Neural cell (in vitro differentiated cells): ENCODE measurements around the gene DDI1. TPM values are rescaled to one million over a fixed set of nuclear protein-coding genes. Genes with fewer than 3 reads are reported as not detected.

Experiments
- H2AFZ ChIP-seq: fragments of 200-600, 300-800 bp; sonication (generic), shearing (Covaris generic); 2 replicates; pipeline ENCODE4 v1.6.0; 2014; ENCODE audit warnings: low read depth, mild to moderate bottlenecking, antibody characterized with exemption, low read length, moderate library complexity
- H3F3A ChIP-seq: fragments of 200-600 bp; shearing (Covaris generic); 2 replicates; pipeline ENCODE4 v1.6.1; 2016; ENCODE audit warnings: mild to moderate bottlenecking, moderate library complexity, mixed read lengths, antibody characterized with exemption, low read length; ENCODE audit not compliant: insufficient read depth, poor library complexity, severe bottlenecking
- H3K27ac ChIP-seq: fragments of 200-600, 300-800 bp; sonication (generic), shearing (Covaris generic); 2 replicates; pipeline ENCODE4 v1.5.1; 2014; ENCODE audit warnings: mild to moderate bottlenecking, low read length, moderate library complexity
- H3K27me3 ChIP-seq: fragments of 300-800, 200-600 bp; sonication (generic), shearing (Covaris generic); 2 replicates; pipeline ENCODE4 v1.6.0; 2014; ENCODE audit warnings: mild to moderate bottlenecking, low read depth, low read length, moderate library complexity; ENCODE audit not compliant: insufficient read depth
- H3K36me3 ChIP-seq: fragments of 300-800, 200-600 bp; sonication (generic), shearing (Covaris generic); 2 replicates; pipeline ENCODE4 v1.5.1; 2014; ENCODE audit warnings: mild to moderate bottlenecking, antibody characterized with exemption, low read length, moderate library complexity; ENCODE audit not compliant: insufficient read depth
- H3K4me2 ChIP-seq: fragments of 300-800, 200-600 bp; sonication (generic), shearing (Covaris generic); 2 replicates; pipeline ENCODE4 v1.6.0; 2014; ENCODE audit warnings: mild to moderate bottlenecking, low read length
- H3K4me3 ChIP-seq: fragments of 300-800, 200-600 bp; sonication (generic), shearing (Covaris generic); 2 replicates; pipeline ENCODE4 v1.5.1; 2014; ENCODE audit warnings: mild to moderate bottlenecking, low read length, moderate library complexity
- H3K79me2 ChIP-seq: fragments of 200-600 bp; shearing (Covaris generic); replicated peaks from 2 replicates; pipeline ENCODE4 v1.6.0; 2014; ENCODE audit warnings: mild to moderate bottlenecking, low read length, moderate library complexity; ENCODE audit not compliant: insufficient read depth
- H3K9ac ChIP-seq: fragments of 300-800, 200-600 bp; sonication (generic), shearing (Covaris generic); 2 replicates; pipeline ENCODE4 v1.6.1; 2016; ENCODE audit warnings: mild to moderate bottlenecking, low read length, mixed read lengths
- H3K9me2 ChIP-seq: fragments of 200-600 bp; shearing (Covaris generic); 2 replicates; pipeline ENCODE4 v1.6.1; 2016; ENCODE audit warnings: mild to moderate bottlenecking, low read length, mixed read lengths; ENCODE audit not compliant: insufficient read depth
- H3K9me3 ChIP-seq: fragments of 200-600, 300-800 bp; sonication (generic), shearing (Covaris generic); 2 replicates; pipeline ENCODE4 v1.6.1; 2016; ENCODE audit warnings: mild to moderate bottlenecking, mixed run types, low read length, moderate library complexity, mixed read lengths
- H4K20me1 ChIP-seq: fragments of 200-600 bp; shearing (Covaris generic); 2 replicates; pipeline ENCODE4 v1.6.1; 2016; ENCODE audit warnings: mild to moderate bottlenecking, mixed run types; ENCODE audit not compliant: insufficient read depth
- CTCF ChIP-seq: fragments of 450-650 bp; IDR thresholded peaks from 2 replicates; pipeline ENCODE4 v1.5.1; 2014; ENCODE audit warnings: antibody characterized with exemption, mild to moderate bottlenecking, moderate library complexity; ENCODE audit not compliant: poor library complexity, severe bottlenecking
- EP300 ChIP-seq: fragments of 450-650 bp; conservative IDR thresholded peaks from 2 replicates; pipeline ENCODE4 v1.6.1; 2014; ENCODE audit warnings: antibody characterized with exemption, mild to moderate bottlenecking, moderate library complexity; ENCODE audit not compliant: poor library complexity, severe bottlenecking
- EZH2 ChIP-seq: fragments of 200-600, 300-800 bp; shearing (Covaris generic), sonication (generic); IDR thresholded peaks from 2 replicates; pipeline ENCODE4 v1.6.1; 2014; ENCODE audit warnings: antibody characterized with exemption, low read length, borderline replicate concordance, mild to moderate bottlenecking; ENCODE audit not compliant: insufficient read depth, poor library complexity, severe bottlenecking
- MXI1 ChIP-seq: fragments of 450-650 bp; conservative IDR thresholded peaks from 2 replicates; pipeline ENCODE4 v1.6.1; 2014; ENCODE audit warnings: antibody characterized with exemption, mild to moderate bottlenecking; ENCODE audit not compliant: poor library complexity, severe bottlenecking
- POLR2AphosphoS5 ChIP-seq: IDR thresholded peaks from 2 replicates; pipeline ENCODE4 v1.6.1; 2012
- RAD21 ChIP-seq: fragments of 450-650 bp; conservative IDR thresholded peaks from 2 replicates; pipeline ENCODE4 v1.6.1; 2014; ENCODE audit warnings: antibody characterized with exemption, mild to moderate bottlenecking, moderate library complexity
- REST ChIP-seq: IDR thresholded peaks from 2 replicates; pipeline ENCODE4 v1.6.1; 2012; ENCODE audit warnings: borderline replicate concordance
- SMC3 ChIP-seq: fragments of 450-650 bp; conservative IDR thresholded peaks from 2 replicates; pipeline ENCODE4 v1.6.1; 2014; ENCODE audit warnings: antibody characterized with exemption, mild to moderate bottlenecking, moderate library complexity; ENCODE audit not compliant: poor library complexity
- TAF1 ChIP-seq: IDR thresholded peaks from 2 replicates; pipeline ENCODE4 v1.6.1; 2012; ENCODE audit warnings: low read depth
- polyA plus RNA-seq: library from polyadenylated mRNA; depleted of rRNA; stranded (reverse); fragments of >200 nt; gene quantifications from 2 replicates; pipeline ENCODE4 v1.2.3, GENCODE V29; 2014

DDI1 gene
- polyA plus RNA-seq, 1 donor from 2014 or later, result not detected

- H3K36me3 ChIP-seq, result no peaks in the 10 kb centered on the region
- no peaks in the 10 kb centered on the region for H3K9me3 ChIP-seq
- no peak overlapping the region for H3K27ac ChIP-seq
- no peaks in the 10 kb centered on the region for H3F3A ChIP-seq
- no peak overlapping the region for H3K4me3 ChIP-seq
- H3K9me2 ChIP-seq, result no peaks in the 10 kb centered on the region
- H3K79me2 ChIP-seq, result no peaks in the 10 kb centered on the region
- TF ChIP-seq EP300 (no peak), POLR2AphosphoS5 (no peak), EZH2 (no peak), CTCF (no peak), REST (no peak), MXI1 (no peak), RAD21 (no peak), SMC3 (no peak), TAF1 (no peak)
- H2AFZ ChIP-seq, result no peak overlapping the region
- no peak overlapping the region for H3K4me2 ChIP-seq
- no peak overlapping the region for H3K9ac ChIP-seq
- H4K20me1 ChIP-seq, result no peaks in the 10 kb centered on the region
- H3K27me3 ChIP-seq, result no peaks in the 10 kb centered on the region
These were observed 42.9 kb upstream of the DDI1 start for GRCh38 chr11:103993507-103993906.

- H2AFZ ChIP-seq, result no peak overlapping the region
- no peak overlapping the region for H3K27ac ChIP-seq
- H4K20me1 ChIP-seq, result no peaks in the 10 kb centered on the region
- no peak overlapping the region for H3K9ac ChIP-seq
- no peaks in the 10 kb centered on the region for H3K36me3 ChIP-seq
- H3K4me2 ChIP-seq, result no peak overlapping the region
- H3K4me3 ChIP-seq, result no peak overlapping the region
- H3F3A ChIP-seq, result no peaks in the 10 kb centered on the region
- H3K79me2 ChIP-seq, result no peaks in the 10 kb centered on the region
- no peaks in the 10 kb centered on the region for H3K9me2 ChIP-seq
- no peaks in the 10 kb centered on the region for H3K9me3 ChIP-seq
- no peak for TF ChIP-seq REST
- TF ChIP-seq EZH2, result no peak
- TF ChIP-seq TAF1, result no peak
- TF ChIP-seq SMC3, result no peak
- TF ChIP-seq EP300, result no peak
- TF ChIP-seq RAD21, result no peak
- TF ChIP-seq MXI1, result no peak
- TF ChIP-seq CTCF, result no peak
- TF ChIP-seq POLR2AphosphoS5, result no peak
- no peaks in the 10 kb centered on the region for H3K27me3 ChIP-seq
These were observed 42.3 kb upstream of the DDI1 start for GRCh38 chr11:103994094-103994493.
